HepG2 (cell line): ENCODE results near the gene SLC16A3. TPM values are rescaled to one million over a fixed set of nuclear protein-coding genes. Genes with fewer than 3 reads are reported as not detected.

Source experiments
- AGO2 ChIP-seq: fragments of 200-400 bp; formaldehyde crosslinking; optimal IDR thresholded peaks from 2 replicates; pipeline ENCODE3; 2017; ENCODE audit warnings: mild to moderate bottlenecking, low read depth, low read length, moderate library complexity
- EEA1 ChIP-seq: sonication (generic); formaldehyde crosslinking; IDR thresholded peaks from 2 replicates; pipeline ENCODE4 v1.5.1; 2020; ENCODE audit warnings: mild to moderate bottlenecking, missing genetic modification reagents, borderline replicate concordance
- FOXA3 ChIP-seq: IDR thresholded peaks from 2 replicates; pipeline ENCODE4 v1.6.1; 2016; ENCODE audit warnings: missing genetic modification reagents, missing compliant biosample characterization
- HNRNPH1 ChIP-seq: fragments of 200-400 bp; formaldehyde crosslinking; optimal IDR thresholded peaks from 2 replicates; pipeline ENCODE3; 2017; ENCODE audit warnings: mild to moderate bottlenecking, low read depth, low read length
- KLF15 ChIP-seq: sonication (generic); formaldehyde crosslinking; IDR thresholded peaks from 2 replicates; pipeline ENCODE4 v1.8.1; 2023; ENCODE audit warnings: borderline replicate concordance, mild to moderate bottlenecking, inconsistent platforms, missing genetic modification reagents, mixed read lengths
- NFE2L1 ChIP-seq: sonication (generic); formaldehyde crosslinking; IDR thresholded peaks from 2 replicates; pipeline ENCODE4 v1.4.0; 2020; ENCODE audit warnings: missing genetic modification reagents, mild to moderate bottlenecking, borderline replicate concordance
- PHF5A ChIP-seq: IDR thresholded peaks from one replicate; pipeline ENCODE4 v1.6.1; 2018; ENCODE audit warnings: low read depth, missing genetic modification reagents; ENCODE audit not compliant: unreplicated experiment
- RNF2 ChIP-seq: fragments of 450-650 bp; conservative IDR thresholded peaks from 2 replicates; pipeline ENCODE4 v1.6.1; 2016; ENCODE audit warnings: low read depth
- TBX2 ChIP-seq: sonication (generic); formaldehyde crosslinking; IDR thresholded peaks from 2 replicates; pipeline ENCODE4 v1.5.0; 2020; ENCODE audit warnings: missing genetic modification reagents, mild to moderate bottlenecking, borderline replicate concordance
- ZFP36L2 ChIP-seq: sonication (generic); formaldehyde crosslinking; IDR thresholded peaks from 2 replicates; pipeline ENCODE4 v1.4.0; 2020; ENCODE audit warnings: missing genetic modification reagents
- ZNF17 ChIP-seq: sonication (generic); formaldehyde crosslinking; IDR thresholded peaks from 2 replicates; pipeline ENCODE4 v1.5.0; 2020; ENCODE audit warnings: mild to moderate bottlenecking, missing genetic modification reagents
- ZNF430 ChIP-seq: sonication (generic); formaldehyde crosslinking; IDR thresholded peaks from 2 replicates; pipeline ENCODE4 v1.9.0; 2021; ENCODE audit warnings: mild to moderate bottlenecking, missing genetic modification reagents
- ZNF510 ChIP-seq: sonication (generic); formaldehyde crosslinking; IDR thresholded peaks from 2 replicates; pipeline ENCODE4 v1.4.0; 2020; ENCODE audit warnings: low read depth, mild to moderate bottlenecking, missing genetic modification reagents
- ZNF790 ChIP-seq: sonication (generic); formaldehyde crosslinking; IDR thresholded peaks from 2 replicates; pipeline ENCODE4 v1.8.0; 2022; ENCODE audit warnings: missing genetic modification reagents, mild to moderate bottlenecking, borderline replicate concordance
- polyA plus RNA-seq, 8 experiments: library from polyadenylated mRNA; depleted of rRNA in 3 of 8; stranded (reverse) in 7 of 8; unstranded in 1 of 8; fragments of >200 nt; fragmentation: Illumina TruSeq in 4 of 8; extraction: Trizol in 4 of 8; gene quantifications; 2 replicates each; pipeline versions ENCODE4 v1.2.1 to v1.2.3, GENCODE V29; 2011 to 2016; ENCODE audit warnings: low read depth in 4 of 8, missing spikeins in 1 of 8, mixed read lengths in 1 of 8; ENCODE audit not compliant: insufficient read depth in 1 of 8
- total RNA-seq, 5 experiments: library from RNA; depleted of rRNA; stranded (reverse); fragments of >200 nt; fragmentation: Illumina TruSeq; extraction: Trizol; gene quantifications; 2 replicates each; pipeline ENCODE4 v1.2.3, GENCODE V29; 2016; ENCODE audit warnings: low read depth in 1 of 5
- TF ChIP-seq, protein P1 (sequence below): sonication (generic); formaldehyde crosslinking; IDR thresholded peaks from 2 replicates; pipeline ENCODE4 v1.4.0; 2020; ENCODE audit warnings: missing genetic modification reagents
- TF ChIP-seq, protein P2 (sequence below): sonication (generic); formaldehyde crosslinking; IDR thresholded peaks from 2 replicates; pipeline ENCODE4 v1.5.0; 2020; ENCODE audit warnings: mild to moderate bottlenecking, missing genetic modification reagents, borderline replicate concordance
- TF ChIP-seq, protein P3 (sequence below): sonication (generic); formaldehyde crosslinking; IDR thresholded peaks from 2 replicates; pipeline ENCODE4 v1.5.1; 2020; ENCODE audit warnings: missing genetic modification reagents, mild to moderate bottlenecking, borderline replicate concordance
- TF ChIP-seq, protein P4 (sequence below): sonication (generic); formaldehyde crosslinking; IDR thresholded peaks from 2 replicates; pipeline ENCODE4 v1.5.1; 2020; ENCODE audit warnings: missing genetic modification reagents, mild to moderate bottlenecking, borderline replicate concordance
- TF ChIP-seq, protein P5 (sequence below): sonication (generic); formaldehyde crosslinking; IDR thresholded peaks from 2 replicates; pipeline ENCODE4 v1.4.0; 2020; ENCODE audit warnings: mild to moderate bottlenecking, missing genetic modification reagents

The SLC16A3 gene
- total and polyA plus RNA-seq, 2 of the 13 experiments (the other 11 are each of a cell fraction or from before 2014, with no cell fraction given), result 242 to 349 TPM

DNA sequence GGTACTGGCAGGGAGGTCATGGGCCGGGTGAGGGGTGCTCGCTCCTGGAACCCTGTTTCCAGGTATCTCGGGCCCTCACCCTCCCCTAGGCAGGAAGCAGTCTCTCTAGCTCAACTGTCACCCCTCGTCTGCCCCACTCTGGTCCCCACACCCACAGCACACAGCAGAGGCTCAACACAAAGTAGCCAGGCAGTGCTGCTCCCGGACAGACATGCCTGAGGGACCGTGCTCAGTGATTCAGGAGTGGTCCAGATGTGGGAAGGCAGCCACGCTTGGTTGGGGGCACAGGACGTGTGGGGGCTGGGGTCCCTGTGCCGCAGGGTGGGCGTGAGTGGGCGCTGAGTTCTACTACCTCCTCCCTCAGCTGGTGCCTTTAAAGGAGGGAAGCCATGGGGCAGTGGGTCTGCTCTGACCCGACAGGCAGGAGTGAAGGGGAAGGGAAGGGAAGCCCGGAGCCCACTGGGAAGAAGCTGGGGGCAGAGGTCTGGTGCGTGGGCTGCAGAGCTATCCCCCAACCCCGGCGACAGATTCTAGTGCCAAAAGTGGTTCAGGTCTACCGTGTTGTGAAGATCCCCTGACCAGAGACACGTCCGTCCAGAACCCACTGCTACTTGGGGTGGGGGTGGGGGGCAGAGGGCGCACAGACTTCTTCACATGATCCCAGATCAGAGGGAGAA is 11.8 kb downstream of the SLC16A3 start (continued):
- TF ChIP-seq ZNF790 (CRISPR knock-in tag), result no peak
- peak; percentile 16; the same call in 1 of the 2 replicates for TF ChIP-seq TBX2 (CRISPR knock-in tag)
- TF ChIP-seq, protein P1, sequence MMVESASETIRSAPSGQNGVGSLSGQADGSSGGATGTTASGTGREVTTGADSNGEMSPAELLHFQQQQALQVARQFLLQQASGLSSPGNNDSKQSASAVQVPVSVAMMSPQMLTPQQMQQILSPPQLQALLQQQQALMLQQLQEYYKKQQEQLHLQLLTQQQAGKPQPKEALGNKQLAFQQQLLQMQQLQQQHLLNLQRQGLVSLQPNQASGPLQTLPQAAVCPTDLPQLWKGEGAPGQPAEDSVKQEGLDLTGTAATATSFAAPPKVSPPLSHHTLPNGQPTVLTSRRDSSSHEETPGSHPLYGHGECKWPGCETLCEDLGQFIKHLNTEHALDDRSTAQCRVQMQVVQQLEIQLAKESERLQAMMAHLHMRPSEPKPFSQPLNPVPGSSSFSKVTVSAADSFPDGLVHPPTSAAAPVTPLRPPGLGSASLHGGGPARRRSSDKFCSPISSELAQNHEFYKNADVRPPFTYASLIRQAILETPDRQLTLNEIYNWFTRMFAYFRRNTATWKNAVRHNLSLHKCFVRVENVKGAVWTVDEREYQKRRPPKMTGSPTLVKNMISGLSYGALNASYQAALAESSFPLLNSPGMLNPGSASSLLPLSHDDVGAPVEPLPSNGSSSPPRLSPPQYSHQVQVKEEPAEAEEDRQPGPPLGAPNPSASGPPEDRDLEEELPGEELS (CRISPR knock-in tag), result no peak
- TF ChIP-seq, protein P2, sequence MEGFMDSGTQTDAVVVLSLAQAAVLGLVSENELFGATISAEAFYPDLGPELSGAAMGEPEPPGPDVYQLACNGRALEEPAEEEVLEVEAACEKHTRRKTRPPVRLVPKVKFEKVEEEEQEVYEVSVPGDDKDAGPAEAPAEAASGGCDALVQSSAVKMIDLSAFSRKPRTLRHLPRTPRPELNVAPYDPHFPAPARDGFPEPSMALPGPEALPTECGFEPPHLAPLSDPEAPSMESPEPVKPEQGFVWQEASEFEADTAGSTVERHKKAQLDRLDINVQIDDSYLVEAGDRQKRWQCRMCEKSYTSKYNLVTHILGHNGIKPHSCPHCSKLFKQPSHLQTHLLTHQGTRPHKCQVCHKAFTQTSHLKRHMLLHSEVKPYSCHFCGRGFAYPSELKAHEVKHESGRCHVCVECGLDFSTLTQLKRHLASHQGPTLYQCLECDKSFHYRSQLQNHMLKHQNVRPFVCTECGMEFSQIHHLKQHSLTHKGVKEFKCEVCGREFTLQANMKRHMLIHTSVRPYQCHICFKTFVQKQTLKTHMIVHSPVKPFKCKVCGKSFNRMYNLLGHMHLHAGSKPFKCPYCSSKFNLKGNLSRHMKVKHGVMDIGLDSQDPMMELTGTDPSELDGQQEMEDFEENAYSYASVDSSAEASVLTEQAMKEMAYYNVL (CRISPR knock-in tag), result peak; percentile 77
- TF ChIP-seq FOXA3 (CRISPR knock-in tag), result peak; percentile 13; the same call in 1 of the 2 replicates
- TF ChIP-seq, protein P3, sequence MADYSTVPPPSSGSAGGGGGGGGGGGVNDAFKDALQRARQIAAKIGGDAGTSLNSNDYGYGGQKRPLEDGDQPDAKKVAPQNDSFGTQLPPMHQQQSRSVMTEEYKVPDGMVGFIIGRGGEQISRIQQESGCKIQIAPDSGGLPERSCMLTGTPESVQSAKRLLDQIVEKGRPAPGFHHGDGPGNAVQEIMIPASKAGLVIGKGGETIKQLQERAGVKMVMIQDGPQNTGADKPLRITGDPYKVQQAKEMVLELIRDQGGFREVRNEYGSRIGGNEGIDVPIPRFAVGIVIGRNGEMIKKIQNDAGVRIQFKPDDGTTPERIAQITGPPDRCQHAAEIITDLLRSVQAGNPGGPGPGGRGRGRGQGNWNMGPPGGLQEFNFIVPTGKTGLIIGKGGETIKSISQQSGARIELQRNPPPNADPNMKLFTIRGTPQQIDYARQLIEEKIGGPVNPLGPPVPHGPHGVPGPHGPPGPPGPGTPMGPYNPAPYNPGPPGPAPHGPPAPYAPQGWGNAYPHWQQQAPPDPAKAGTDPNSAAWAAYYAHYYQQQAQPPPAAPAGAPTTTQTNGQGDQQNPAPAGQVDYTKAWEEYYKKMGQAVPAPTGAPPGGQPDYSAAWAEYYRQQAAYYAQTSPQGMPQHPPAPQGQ (CRISPR knock-in tag), result peak; percentile 48; the same call in 1 of the 2 replicates
- TF ChIP-seq RNF2, result no peak
- 0 out of 2 replicates have a peak, but pooled peaks have one; percentile 63 for TF ChIP-seq NFE2L1
- TF ChIP-seq HNRNPH1, result peak; percentile 31
- TF ChIP-seq, protein P4, sequence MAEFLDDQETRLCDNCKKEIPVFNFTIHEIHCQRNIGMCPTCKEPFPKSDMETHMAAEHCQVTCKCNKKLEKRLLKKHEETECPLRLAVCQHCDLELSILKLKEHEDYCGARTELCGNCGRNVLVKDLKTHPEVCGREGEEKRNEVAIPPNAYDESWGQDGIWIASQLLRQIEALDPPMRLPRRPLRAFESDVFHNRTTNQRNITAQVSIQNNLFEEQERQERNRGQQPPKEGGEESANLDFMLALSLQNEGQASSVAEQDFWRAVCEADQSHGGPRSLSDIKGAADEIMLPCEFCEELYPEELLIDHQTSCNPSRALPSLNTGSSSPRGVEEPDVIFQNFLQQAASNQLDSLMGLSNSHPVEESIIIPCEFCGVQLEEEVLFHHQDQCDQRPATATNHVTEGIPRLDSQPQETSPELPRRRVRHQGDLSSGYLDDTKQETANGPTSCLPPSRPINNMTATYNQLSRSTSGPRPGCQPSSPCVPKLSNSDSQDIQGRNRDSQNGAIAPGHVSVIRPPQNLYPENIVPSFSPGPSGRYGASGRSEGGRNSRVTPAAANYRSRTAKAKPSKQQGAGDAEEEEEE (CRISPR knock-in tag), result 0 out of 2 replicates have a peak, but pooled peaks have one; percentile 31
- TF ChIP-seq PHF5A (CRISPR knock-in tag), result peak; percentile 92
- peak; percentile 86 for TF ChIP-seq AGO2
- TF ChIP-seq, protein P5, sequence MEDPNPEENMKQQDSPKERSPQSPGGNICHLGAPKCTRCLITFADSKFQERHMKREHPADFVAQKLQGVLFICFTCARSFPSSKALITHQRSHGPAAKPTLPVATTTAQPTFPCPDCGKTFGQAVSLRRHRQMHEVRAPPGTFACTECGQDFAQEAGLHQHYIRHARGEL (CRISPR knock-in tag), result peak; percentile 61; the same call in 1 of the 2 replicates
- peak; percentile 82; the same call in 1 of the 2 replicates for TF ChIP-seq ZFP36L2 (CRISPR knock-in tag)
- TF ChIP-seq ZNF430, result 0 out of 2 replicates have a peak, but pooled peaks have one; percentile 16
- TF ChIP-seq EEA1, result 0 out of 2 replicates have a peak, but pooled peaks have one; percentile 15
- peak; percentile 17; the same call in 1 of the 2 replicates for TF ChIP-seq ZNF510
- TF ChIP-seq ZNF17 (CRISPR knock-in tag), result 0 out of 2 replicates have a peak, but pooled peaks have one; percentile 19
- TF ChIP-seq KLF15 (CRISPR knock-in tag), result no peak
